H1 (cell line): ENCODE measurements around the gene CHST11. TPM values are rescaled to one million over a fixed set of nuclear protein-coding genes. Genes with fewer than 3 reads are reported as not detected.

Experiments used
- EZH2 ChIP-seq: fragments of 200-600 bp; sonication (generic); IDR thresholded peaks from 2 replicates; pipeline ENCODE4 v1.7.1; 2012; ENCODE audit warnings: low read depth, mild to moderate bottlenecking, moderate library complexity, low read length, inconsistent platforms; ENCODE audit not compliant: severe bottlenecking
- JUN ChIP-seq: IDR thresholded peaks from 2 replicates; pipeline ENCODE4 v1.6.1; 2011; ENCODE audit warnings: low read depth, mild to moderate bottlenecking, improper control_type of control experiment, low read length
- TBP ChIP-seq: IDR thresholded peaks from 2 replicates; pipeline ENCODE4 v1.6.1; 2011; ENCODE audit warnings: low read depth, low read length, improper control_type of control experiment
- polyA plus RNA-seq, 7 experiments: library from polyadenylated mRNA; depleted of rRNA in 3 of 7; stranded (reverse) in 5 of 7; unstranded in 2 of 7; fragments of >200 nt in 5 of 7; fragments of 200-250 nt in 2 of 7; gene quantifications; 1 replicate in 5 of 7; 2 replicates in 1 of 7; 4 replicates in 1 of 7; pipeline versions ENCODE4 v1.2.1 to v1.2.3, GENCODE V29; 2011 to 2013; ENCODE audit warnings: missing spikeins in 2 of 7, mixed read lengths in 2 of 7
- total RNA-seq: library from RNA; stranded (reverse); fragmentation: NEBNext Ultra II Directional; extraction: Animal tissue kit (Norgen Biotek cat#: 25700); gene quantifications from 2 replicates; pipeline ENCODE4 v1.2.1, GENCODE V29; 2021

The CHST11 gene
- total and polyA plus RNA-seq, 2 of the 8 experiments (the other 6 are each of a cell fraction or from before 2014, with no cell fraction given): 14.4 to 20.8 TPM

DNA sequence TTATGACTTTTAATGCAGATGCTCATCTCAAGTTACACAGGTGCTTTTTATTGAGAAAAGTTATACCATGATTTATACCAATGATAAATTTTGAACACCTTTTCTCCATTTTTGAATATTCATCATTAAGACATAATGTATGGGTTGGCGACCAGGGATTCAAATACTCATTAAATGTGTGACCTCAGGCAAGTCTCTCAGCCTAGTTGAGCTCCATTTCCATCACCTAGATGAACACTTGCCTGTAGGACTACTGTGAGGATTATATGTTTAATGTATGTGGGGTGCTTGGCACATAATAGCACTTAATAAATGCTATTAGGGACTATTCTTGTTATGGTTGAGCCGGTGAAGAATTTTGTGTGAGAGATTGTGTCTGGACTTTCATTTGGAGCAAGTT, 228.6 kb downstream of the CHST11 start (continued):
- TF ChIP-seq EZH2 (no peak), TBP (no peak), JUN (no peak)
